Measurements from ENCODE around the gene CDK5RAP3. TPM values are rescaled to one million over a fixed set of nuclear protein-coding genes. Genes with fewer than 3 reads are reported as not detected.
A peak's percentile ranks its signal among the peaks of the same experiment; 100 is the strongest.

Gene CDK5RAP3
- total and polyA plus RNA-seq, 2 of the 13 experiments (the other 11 are each of a cell fraction or from before 2014, with no cell fraction given): 128 to 154 TPM

- TF ChIP-seq HNF1B (CRISPR knock-in tag; IDR thresholded peaks at IDR 0.05) (no peak), SOX13 (IDR thresholded peaks at IDR 0.05) (no peak), SOX13 (CRISPR knock-in tag; conservative IDR thresholded peaks at IDR 0.05 in 1 of 2, IDR thresholded peaks at IDR 0.05 in 1 of 2) (peak in 1 of 2 experiments; percentile 18; a peak in 1 of 4 replicates), ZBTB37 (CRISPR knock-in tag; IDR thresholded peaks at IDR 0.05) (no peak), RFX3 (CRISPR knock-in tag; IDR thresholded peaks at IDR 0.05) (peak; percentile 97), ZNF446 (CRISPR knock-in tag; IDR thresholded peaks at IDR 0.05) (no peak), ZFY (CRISPR knock-in tag; IDR thresholded peaks at IDR 0.05) (peak; percentile 38; the same call in 1 of the 2 replicates), NFKBIZ (CRISPR knock-in tag; IDR thresholded peaks at IDR 0.05) (no peak), ZNF740 (CRISPR knock-in tag; IDR thresholded peaks at IDR 0.05) (no peak), HOXA5 (CRISPR knock-in tag; IDR thresholded peaks at IDR 0.05) (no peak), RBM39 (IDR thresholded peaks at IDR 0.05; ENCODE audit: low read depth, low read length, poor library complexity, severe bottlenecking) (peak; percentile 77), HNF4A (CRISPR knock-in tag; IDR thresholded peaks at IDR 0.05) (no peak), ZFP1 (CRISPR knock-in tag; IDR thresholded peaks at IDR 0.05) (no peak), FOXJ3 (CRISPR knock-in tag; IDR thresholded peaks at IDR 0.05; ENCODE audit: borderline replicate concordance) (no peak), ZKSCAN1 (IDR thresholded peaks at IDR 0.05; ENCODE audit: low read length) (no peak), ZNF883 (CRISPR knock-in tag; IDR thresholded peaks at IDR 0.05; ENCODE audit: not compliant biosample characterization) (no peak), ZMYM2 (CRISPR knock-in tag; IDR thresholded peaks at IDR 0.05) (no peak), ZNF572 (CRISPR knock-in tag; IDR thresholded peaks at IDR 0.05) (0 out of 2 replicates have a peak, but pooled peaks have one; percentile 59), HNRNPH1 (optimal IDR thresholded peaks at IDR 0.05; ENCODE audit: low read depth, low read length) (no peak), ZNF589 (CRISPR knock-in tag; conservative IDR thresholded peaks at IDR 0.05) (no peak), KAT7 (CRISPR knock-in tag; IDR thresholded peaks at IDR 0.05; ENCODE audit: borderline replicate concordance) (peak; percentile 48; the same call in 1 of the 2 replicates), EHMT2 (IDR thresholded peaks at IDR 0.05; ENCODE audit: borderline replicate concordance, low read depth, low read length) (no peak), SP2 (CRISPR knock-in tag; IDR thresholded peaks at IDR 0.05) (peak; percentile 49; the same call in 1 of the 2 replicates), ZNF770 (CRISPR knock-in tag; IDR thresholded peaks at IDR 0.05) (peak; percentile 4; the same call in 1 of the 2 replicates), RAD51 (IDR thresholded peaks at IDR 0.05; ENCODE audit: borderline replicate concordance) (no peak)
Observed at GRCh38 chr17:48025040-48025903, 54.4 kb downstream of the CDK5RAP3 start (continued).
